ENCODE results near the gene RNF111. TPM values are rescaled to one million over a fixed set of nuclear protein-coding genes. Genes with fewer than 3 reads are reported as not detected.

Gene RNF111
- total and polyA plus RNA-seq, 5 donors = 8.0 to 29.4 (median 24.8) TPM

- intact Hi-C loops (cut with DNase I) = no loop called here
- Histone ChIP-seq H3K27me3 (ENCODE audit: control insufficient read depth, insufficient read depth) (no peaks in the 10 kb centered on the region), H3K9me3 (ENCODE audit: control insufficient read depth, low read length) (no peaks in the 10 kb centered on the region), H3K4me3 (ENCODE audit: low read length) (no peak overlapping the region), H3K4me1 (ENCODE audit: control insufficient read depth, insufficient read depth, low read length) (no peaks in the 10 kb centered on the region), H3K27ac (ENCODE audit: low read length) (no peak overlapping the region)
- ATAC-seq (no peak), DNase-seq (no peak)
- WGBS = 98% methylated on average over 1 of the region's 1 CpG
Measured at GRCh38 chr15:59022188-59022587, 34.7 kb downstream of the RNF111 start.

DNA sequence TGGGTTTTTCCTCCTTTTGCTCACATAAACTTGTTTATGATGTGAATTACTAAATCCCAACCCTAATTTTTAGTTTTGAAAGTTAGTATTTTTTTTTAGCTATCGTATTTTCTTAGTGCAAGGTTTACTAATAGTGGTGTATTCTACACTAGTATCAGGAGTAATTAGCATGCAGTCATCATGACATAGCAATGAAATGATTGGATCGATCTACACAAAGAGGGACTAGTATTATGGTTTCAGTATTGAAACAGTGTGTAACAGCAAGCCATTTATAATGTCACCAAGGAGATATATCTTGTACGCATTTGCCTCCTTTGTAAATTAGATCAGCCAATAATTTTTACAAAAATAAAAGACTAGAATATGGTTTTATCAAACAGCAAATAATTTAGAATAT, 38.7 kb downstream of the RNF111 start:
- intact Hi-C loops (cut with DNase I) = no loop called here
- no peaks in the 10 kb centered on the region for H3K27me3 ChIP-seq (ENCODE audit: control insufficient read depth, insufficient read depth)
- no peaks in the 10 kb centered on the region for H3K4me1 ChIP-seq (ENCODE audit: control insufficient read depth, insufficient read depth, low read length)
- no peak overlapping the region for H3K4me3 ChIP-seq (ENCODE audit: low read length)
- no peak for DNase-seq
- H3K9me3 ChIP-seq (ENCODE audit: control insufficient read depth, low read length) = no peaks in the 10 kb centered on the region
- no peak for ATAC-seq
- no peak overlapping the region for H3K27ac ChIP-seq (ENCODE audit: low read length)
- WGBS = 92% methylated on average over 3 of the region's 3 CpGs

DNA sequence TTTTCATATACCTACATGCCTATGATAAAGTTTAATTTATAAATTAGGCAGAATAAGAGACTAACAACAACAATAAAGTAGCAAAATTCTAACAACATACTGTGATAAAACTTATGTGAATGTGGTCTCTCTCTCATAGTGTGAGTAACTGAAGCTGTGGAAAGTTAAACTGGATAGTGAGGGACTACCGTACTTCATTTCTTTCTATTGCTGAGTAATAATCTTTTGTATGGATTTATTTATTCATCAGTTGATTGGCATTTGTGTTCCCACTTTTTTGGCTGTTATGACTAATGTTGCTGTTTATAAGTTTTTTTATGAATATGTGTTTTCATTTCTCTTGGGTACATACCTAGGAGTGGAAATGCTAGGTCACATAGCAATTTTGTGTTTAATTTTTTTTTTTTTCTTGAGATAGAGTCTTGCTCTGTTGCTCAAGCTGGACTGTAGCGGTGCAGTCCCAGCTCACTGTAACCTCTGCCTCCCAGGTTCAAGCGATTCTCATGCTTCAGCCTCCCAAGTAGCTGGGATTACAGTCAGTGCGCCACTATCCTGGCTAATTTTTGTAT, 41.0 kb downstream of the RNF111 start:
- Histone ChIP-seq H3K9me3 (ENCODE audit: control insufficient read depth, low read length) (no peaks in the 10 kb centered on the region), H3K4me3 (ENCODE audit: low read length) (no peak overlapping the region), H3K4me1 (ENCODE audit: control insufficient read depth, insufficient read depth, low read length) (no peaks in the 10 kb centered on the region), H3K27ac (ENCODE audit: low read length) (no peak overlapping the region), H3K27me3 (ENCODE audit: control insufficient read depth, insufficient read depth) (no peaks in the 10 kb centered on the region)
- no peak for ATAC-seq
- intact Hi-C loops (cut with DNase I) = no loop called here
- no peak for DNase-seq
- 98% methylated on average over 4 of the region's 4 CpGs for WGBS

GRCh38 chr15:59029554-59029953, 42.1 kb downstream of the RNF111 start:
- Histone ChIP-seq H3K4me3 (ENCODE audit: low read length) (no peak overlapping the region), H3K27me3 (ENCODE audit: control insufficient read depth, insufficient read depth) (no peaks in the 10 kb centered on the region), H3K4me1 (ENCODE audit: control insufficient read depth, insufficient read depth, low read length) (no peaks in the 10 kb centered on the region), H3K27ac (ENCODE audit: low read length) (no peak overlapping the region), H3K9me3 (ENCODE audit: control insufficient read depth, low read length) (no peaks in the 10 kb centered on the region)
- intact Hi-C loops (cut with DNase I) = no loop called here
- WGBS = 81% methylated on average over 1 of the region's 1 CpG
- no peak for DNase-seq
- ATAC-seq = no peak

DNA sequence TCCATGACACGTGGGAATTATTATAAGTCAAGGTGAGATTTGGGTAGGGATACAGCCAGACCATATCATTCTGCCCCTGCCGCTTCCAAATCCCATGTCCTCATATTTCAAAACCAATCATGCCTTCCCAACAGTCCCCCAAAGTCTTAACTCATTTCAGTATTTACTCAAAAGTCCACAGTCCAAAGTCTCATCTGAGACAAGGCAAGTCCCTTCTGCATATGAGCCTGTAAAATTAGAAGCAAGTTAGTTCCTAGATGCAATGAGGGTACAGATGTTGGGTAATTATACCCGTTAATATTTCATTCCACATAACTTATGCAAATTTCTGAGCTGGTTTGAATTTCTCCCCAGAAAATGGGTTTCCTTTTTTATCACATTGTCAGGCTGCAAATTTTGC, 47.7 kb downstream of the RNF111 start:
- H3K27me3 ChIP-seq (ENCODE audit: control insufficient read depth, insufficient read depth) = no peaks in the 10 kb centered on the region
- no peaks in the 10 kb centered on the region for H3K9me3 ChIP-seq (ENCODE audit: control insufficient read depth, low read length)
- no peak for ATAC-seq
- intact Hi-C loops (cut with DNase I) = no loop called here
- 94% methylated on average over 3 of the region's 3 CpGs for WGBS
- H3K4me1 ChIP-seq (ENCODE audit: control insufficient read depth, insufficient read depth, low read length) = no peaks in the 10 kb centered on the region
- DNase-seq = no peak
- H3K4me3 ChIP-seq (ENCODE audit: low read length) = no peak overlapping the region
- H3K27ac ChIP-seq (ENCODE audit: low read length) = no peak overlapping the region

GRCh38 chr15:59039225-59039624, 51.8 kb downstream of the RNF111 start:
- Histone ChIP-seq H3K27me3 (ENCODE audit: control insufficient read depth, insufficient read depth) (no peaks in the 10 kb centered on the region), H3K4me1 (ENCODE audit: control insufficient read depth, insufficient read depth, low read length) (peaks cover 4% of the 10 kb centered on the region), H3K9me3 (ENCODE audit: control insufficient read depth, low read length) (no peaks in the 10 kb centered on the region), H3K4me3 (ENCODE audit: low read length) (no peak overlapping the region), H3K27ac (ENCODE audit: low read length) (no peak overlapping the region)
- intact Hi-C loops (cut with DNase I) = no loop called here
- DNase-seq (no peak), ATAC-seq (no peak)
- WGBS = 80% methylated on average over 2 of the region's 2 CpGs

- intact Hi-C loops (cut with DNase I) = no loop called here
- Histone ChIP-seq H3K27me3 (ENCODE audit: control insufficient read depth, insufficient read depth) (no peaks in the 10 kb centered on the region), H3K27ac (ENCODE audit: low read length) (no peak overlapping the region), H3K4me1 (ENCODE audit: control insufficient read depth, insufficient read depth, low read length) (peaks cover 4% of the 10 kb centered on the region), H3K4me3 (ENCODE audit: low read length) (no peak overlapping the region), H3K9me3 (ENCODE audit: control insufficient read depth, low read length) (no peaks in the 10 kb centered on the region)
- WGBS = 98% methylated on average over 6 of the region's 6 CpGs
- DNase-seq (no peak), ATAC-seq (no peak)
Measured at GRCh38 chr15:59042041-59042440, 54.6 kb downstream of the RNF111 start.

GRCh38 chr15:59048897-59049296, 61.4 kb downstream of the RNF111 start:
- H3K4me1 ChIP-seq (ENCODE audit: control insufficient read depth, insufficient read depth, low read length) = peaks cover 4% of the 10 kb centered on the region
- DNase-seq = no peak

DNA sequence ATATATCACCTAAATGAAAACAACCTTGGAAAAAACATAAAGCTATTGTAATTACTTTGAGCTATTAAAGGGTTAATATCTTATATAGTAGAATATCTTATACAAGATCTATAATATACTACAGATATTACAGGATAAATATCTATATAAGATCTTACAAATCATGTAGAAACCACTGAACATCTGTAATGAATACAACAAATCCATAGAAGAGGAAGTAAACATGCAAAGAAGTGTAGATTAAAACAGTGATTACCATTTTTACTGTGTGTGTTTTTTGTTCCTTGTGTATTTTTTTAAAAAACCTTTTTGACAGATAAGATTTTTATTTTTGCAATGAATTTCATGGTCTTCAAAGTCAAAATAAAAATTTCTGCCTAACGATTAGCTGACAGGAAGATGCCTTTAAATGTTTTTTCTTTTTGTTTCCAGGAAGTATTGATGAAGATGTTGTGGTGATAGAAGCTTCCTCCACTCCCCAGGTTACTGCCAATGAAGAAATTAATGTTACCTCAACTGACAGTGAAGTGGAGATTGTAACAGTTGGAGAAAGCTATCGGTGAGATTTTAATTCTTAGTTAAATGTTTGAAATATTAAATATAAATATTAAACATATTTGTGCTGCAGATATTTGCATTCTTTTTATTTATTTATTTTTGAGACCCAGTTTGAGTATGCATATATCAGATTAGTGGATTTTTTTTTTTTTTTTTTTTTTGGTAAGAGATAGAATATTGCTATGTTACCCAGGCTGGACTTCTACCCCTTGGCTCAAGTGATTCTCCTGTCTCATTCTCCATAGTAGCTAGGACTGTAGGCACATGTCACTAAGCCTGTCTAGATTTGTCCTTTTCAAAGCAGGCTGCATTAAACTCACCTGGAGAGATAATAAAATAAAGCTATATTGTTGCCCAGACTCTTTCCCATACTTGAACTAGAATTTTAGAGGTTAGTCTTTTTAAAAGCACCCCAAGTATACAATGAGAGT, 64.7 kb downstream of the RNF111 start:
- DNase-seq (no peak), ATAC-seq (no peak)
- no peaks in the 10 kb centered on the region for H3K9me3 ChIP-seq (ENCODE audit: control insufficient read depth, low read length)
- H3K27me3 ChIP-seq (ENCODE audit: control insufficient read depth, insufficient read depth) = no peaks in the 10 kb centered on the region
- H3K4me1 ChIP-seq (ENCODE audit: control insufficient read depth, insufficient read depth, low read length) = no peaks in the 10 kb centered on the region
- 72% methylated on average over 2 of the region's 2 CpGs for WGBS
- no peak overlapping the region for H3K27ac ChIP-seq (ENCODE audit: low read length)
- intact Hi-C loops (cut with DNase I) = no loop called here
- no peak overlapping the region for H3K4me3 ChIP-seq (ENCODE audit: low read length)

More at GRCh38 chr15:59048897-59049296, 61.4 kb downstream of the RNF111 start:
- intact Hi-C loops (cut with DNase I) = no loop called here
- 98% methylated on average over 3 of the region's 3 CpGs for WGBS
- Histone ChIP-seq H3K4me3 (ENCODE audit: low read length) (no peak overlapping the region), H3K9me3 (ENCODE audit: control insufficient read depth, low read length) (no peaks in the 10 kb centered on the region), H3K27ac (ENCODE audit: low read length) (no peak overlapping the region), H3K27me3 (ENCODE audit: control insufficient read depth, insufficient read depth) (no peaks in the 10 kb centered on the region)
- ATAC-seq = no peak

GRCh38 chr15:59052915-59053407, 65.5 kb downstream of the RNF111 start:
- DNase-seq (no peak), ATAC-seq (no peak)
- H3K9me3 ChIP-seq (ENCODE audit: control insufficient read depth, low read length) = no peaks in the 10 kb centered on the region
- no peak overlapping the region for H3K4me3 ChIP-seq (ENCODE audit: low read length)
- intact Hi-C loops (cut with DNase I) = no loop called here
- H3K27me3 ChIP-seq (ENCODE audit: control insufficient read depth, insufficient read depth) = no peaks in the 10 kb centered on the region
- no peaks in the 10 kb centered on the region for H3K4me1 ChIP-seq (ENCODE audit: control insufficient read depth, insufficient read depth, low read length)
- 85% methylated on average over 3 of the region's 3 CpGs for WGBS
- H3K27ac ChIP-seq (ENCODE audit: low read length) = no peak overlapping the region

- no peaks in the 10 kb centered on the region for H3K4me1 ChIP-seq (ENCODE audit: control insufficient read depth, insufficient read depth, low read length)
- DNase-seq = no peak
- no peaks in the 10 kb centered on the region for H3K27me3 ChIP-seq (ENCODE audit: control insufficient read depth, insufficient read depth)
- 95% methylated on average over 2 of the region's 2 CpGs for WGBS
- no peak overlapping the region for H3K4me3 ChIP-seq (ENCODE audit: low read length)
- no peak for ATAC-seq
- intact Hi-C loops (cut with DNase I) = no loop called here
- no peaks in the 10 kb centered on the region for H3K9me3 ChIP-seq (ENCODE audit: control insufficient read depth, low read length)
- no peak overlapping the region for H3K27ac ChIP-seq (ENCODE audit: low read length)
Measured at GRCh38 chr15:59053482-59053881, 66.0 kb downstream of the RNF111 start.

Measured in right cardiac atrium (tissue), 5 donors.